NB4 (cell line): ENCODE measurements around the gene TUBA3D.
"Not testable (repeated sequence)": the region's sequence is repeated elsewhere in the genome, so short reads cannot be mapped to it uniquely, and the experiment has no call there.

Source experiments
- DNase-seq: peaks from one replicate; pipeline ENCODE4 v3.0.0; 2010; ENCODE audit warnings: low read depth
- H3K4me3 ChIP-seq: one replicate; pipeline ENCODE4 v1.5.1; 2011; ENCODE audit warnings: mild to moderate bottlenecking, low read depth, low read length, moderate library complexity

The TUBA3D gene

DNA sequence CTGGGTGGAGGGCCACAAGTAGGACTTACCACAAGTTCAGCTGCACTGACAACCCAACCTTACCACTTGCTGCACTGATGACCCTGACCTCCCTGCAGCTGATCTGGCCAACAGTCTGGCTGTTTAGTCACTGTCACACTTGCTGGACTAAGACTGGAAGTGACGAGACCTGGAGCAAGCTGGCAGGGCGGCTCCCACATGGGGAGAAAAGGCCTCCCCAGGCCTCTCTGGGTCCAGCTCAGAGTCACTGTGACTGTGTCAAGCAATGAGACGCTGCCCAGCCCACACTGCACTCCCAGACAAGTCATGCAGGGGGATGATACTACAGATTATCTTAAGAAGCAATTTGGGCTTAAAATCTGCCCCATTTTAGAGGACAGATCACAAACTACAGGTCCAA lies 5.0 kb upstream of the TUBA3D start:
- DNase-seq, H3K4me3 ChIP-seq: not testable (repeated sequence)

GRCh38 chr2:131471624-131472023 lies 4.3 kb upstream of the TUBA3D start:
- peak; percentile 41 for DNase-seq

DNA sequence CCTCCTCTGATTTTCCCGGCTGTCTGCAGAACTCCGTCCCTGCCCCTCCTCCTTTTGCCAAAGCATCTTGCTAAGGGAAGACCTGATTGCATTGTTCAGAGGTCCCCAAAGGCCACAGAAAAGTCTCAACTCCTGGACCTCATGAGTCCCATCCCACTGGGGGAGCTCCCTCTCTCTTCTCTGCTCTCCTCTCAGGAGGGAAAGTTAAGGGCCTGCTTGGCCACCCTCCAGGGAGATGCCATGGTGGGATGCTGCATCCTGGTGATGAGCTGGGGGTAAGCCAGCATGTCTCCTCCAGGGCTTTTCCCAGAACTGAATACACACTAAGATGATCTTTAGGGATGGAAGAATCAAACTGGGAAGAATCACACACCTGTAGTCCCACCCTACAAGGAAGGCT lies 2.7 kb upstream of the TUBA3D start:
- DNase-seq, H3K4me3 ChIP-seq: not testable (repeated sequence)

More at GRCh38 chr2:131471624-131472023, 4.3 kb upstream of the TUBA3D start:
- H3K4me3 ChIP-seq, result not testable (repeated sequence)

DNA sequence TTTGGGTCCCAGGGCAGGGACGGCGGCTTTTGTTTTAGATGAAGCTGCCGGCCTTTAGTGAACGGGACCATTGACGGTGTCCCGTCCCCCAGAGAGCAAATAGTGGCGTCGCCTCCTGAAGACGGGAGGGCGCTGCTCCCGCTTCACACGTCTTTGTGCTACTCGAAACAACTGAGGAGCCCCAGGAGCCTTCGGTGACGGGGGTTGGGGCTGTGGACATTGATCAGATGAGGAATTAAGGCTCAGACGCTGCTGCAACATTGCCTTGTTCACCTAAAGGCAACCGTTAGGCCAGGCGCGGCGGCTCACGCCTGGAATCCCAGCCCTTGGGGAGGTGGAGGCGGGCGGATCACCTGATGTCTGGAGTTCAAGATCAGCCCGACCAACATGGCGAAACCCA lies 444 bp downstream of the TUBA3D start:
- DNase-seq, result not testable (repeated sequence)

GRCh38 chr2:131477227-131477626 lies 1.3 kb downstream of the TUBA3D start:
- not testable (repeated sequence) for DNase-seq, H3K4me3 ChIP-seq

More for the DNA sequence above, 444 bp downstream of the TUBA3D start:
- H3K4me3 ChIP-seq, result not testable (repeated sequence)

- H3K4me3 ChIP-seq, DNase-seq: not testable (repeated sequence)
These were observed 2.3 kb downstream of the TUBA3D start for GRCh38 chr2:131478074-131478849.

GRCh38 chr2:131478850-131479461 lies 3.0 kb downstream of the TUBA3D start:
- DNase-seq, H3K4me3 ChIP-seq: not testable (repeated sequence)

- not testable (repeated sequence) for H3K4me3 ChIP-seq, DNase-seq
These were observed 4.4 kb downstream of the TUBA3D start for GRCh38 chr2:131480351-131480750.

DNA sequence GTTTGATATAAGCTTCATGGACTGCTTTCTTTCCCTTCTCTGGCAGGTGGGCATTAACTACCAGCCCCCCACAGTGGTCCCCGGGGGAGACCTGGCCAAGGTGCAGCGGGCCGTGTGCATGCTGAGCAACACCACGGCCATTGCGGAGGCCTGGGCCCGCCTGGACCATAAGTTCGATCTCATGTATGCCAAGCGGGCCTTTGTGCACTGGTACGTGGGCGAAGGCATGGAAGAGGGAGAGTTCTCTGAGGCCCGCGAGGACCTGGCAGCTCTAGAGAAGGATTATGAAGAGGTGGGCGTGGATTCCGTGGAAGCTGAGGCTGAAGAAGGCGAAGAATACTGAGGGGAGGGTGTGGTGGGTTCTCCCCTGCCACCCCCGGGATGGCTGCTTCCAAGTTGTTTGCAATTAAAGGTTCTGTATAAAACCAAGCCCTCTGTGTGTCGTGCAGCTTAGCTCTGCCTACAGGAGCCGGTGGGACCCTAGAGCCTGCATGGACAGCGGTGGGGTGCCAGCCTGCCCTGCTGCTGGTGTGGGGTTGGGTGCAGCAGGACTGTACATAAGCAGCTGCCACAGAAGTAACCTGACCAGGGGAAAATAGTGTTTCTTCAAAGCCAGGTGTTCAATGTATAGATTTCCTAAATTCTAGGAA lies 6.7 kb downstream of the TUBA3D start:
- H3K4me3 ChIP-seq, DNase-seq: not testable (repeated sequence)

DNA sequence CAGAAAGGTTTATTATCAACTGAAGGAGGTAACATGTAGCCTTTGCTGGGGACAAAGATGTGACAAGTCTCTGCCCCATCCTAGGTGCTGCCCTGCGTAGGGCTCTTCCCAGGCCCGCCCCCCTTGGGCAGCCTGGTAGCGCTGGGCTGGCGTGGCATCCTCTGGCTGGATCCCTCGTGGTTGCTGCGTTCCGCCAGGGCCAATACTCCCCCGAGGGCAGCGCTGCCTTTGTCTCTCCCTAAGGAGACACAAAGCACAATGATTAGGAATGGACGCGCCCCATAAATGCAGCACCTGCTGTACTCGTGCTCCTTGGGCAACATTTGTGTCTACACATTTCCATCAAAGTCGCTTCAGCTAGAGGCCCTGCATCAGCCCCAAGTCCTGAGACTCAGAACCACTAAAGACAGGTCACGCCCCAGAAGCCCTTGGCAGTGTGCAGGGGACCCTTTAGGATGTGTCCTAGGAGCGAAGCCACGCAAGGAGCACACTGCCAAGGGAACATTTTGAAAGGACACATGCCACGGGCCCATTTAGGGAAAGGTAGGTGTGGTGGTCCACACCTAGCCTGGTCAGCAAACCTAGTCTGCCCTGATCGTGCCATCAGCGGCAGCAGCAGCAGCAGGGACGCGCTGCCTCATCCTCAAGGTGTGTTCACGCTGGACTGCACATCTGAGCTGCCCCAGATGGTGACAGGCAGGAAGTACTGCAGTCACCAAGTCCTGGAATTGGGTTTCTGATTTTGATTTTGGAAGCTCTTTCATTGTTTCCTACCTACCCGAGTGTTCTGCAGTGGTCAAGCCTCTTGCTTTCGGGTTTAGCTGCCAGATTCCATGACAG lies 8.3 kb downstream of the TUBA3D start:
- H3K4me3 ChIP-seq, DNase-seq: not testable (repeated sequence)

GRCh38 chr2:131484906-131485460 lies 9.1 kb downstream of the TUBA3D start:
- DNase-seq, result not testable (repeated sequence)

GRCh38 chr2:131486201-131486902 lies 10.4 kb downstream of the TUBA3D start:
- H3K4me3 ChIP-seq, DNase-seq: not testable (repeated sequence)

More at GRCh38 chr2:131484906-131485460, 9.1 kb downstream of the TUBA3D start:
- H3K4me3 ChIP-seq, result not testable (repeated sequence)
